Panc1 (cell line): ENCODE results near the gene SLC11A2. TPM values are rescaled to one million over a fixed set of nuclear protein-coding genes. Genes with fewer than 3 reads are reported as not detected.

Source experiments
- ATAC-seq: fragments of 200-7000 bp; cut with Tn5 transposase; 2 replicates; pipeline ENCODE4 v1.9.1; 2020; ENCODE audit warnings: mild to moderate bottlenecking, moderate library complexity
- BruUV-seq: library from RNA; stranded (reverse); fragments of 400-500 nt; replicated peaks from 2 replicates; lab custom pipeline; 2021; lab: Mats Ljungman, UMichigan
- CTCF ChIA-PET: fragments of 300-600 bp; sonication (Branson Sonifier 250); formaldehyde crosslinking; loops from one replicate; lab custom pipeline; 2022; ENCODE audit warnings: antibody characterized with exemption; lab: Charles Lee
- POLR2A ChIA-PET: fragments of 300-600 bp; sonication (Branson Sonifier 250); formaldehyde crosslinking; loops from one replicate; lab custom pipeline; 2022; ENCODE audit warnings: antibody characterized with exemption; lab: Charles Lee
- DNase-seq: peaks from one replicate; pipeline ENCODE4 v3.0.0-alpha.2; 2010; ENCODE audit warnings: low read depth, low spot score
- H3K27ac ChIP-seq: 2 replicates; pipeline ENCODE4 v1.5.1; 2011; ENCODE audit warnings: mild to moderate bottlenecking, low read length, inconsistent platforms
- H3K27me3 ChIP-seq: fragments of 200-500 bp; sonication (Bioruptor generic); 2 replicates; pipeline ENCODE4 v1.6.0; 2014; ENCODE audit warnings: low read length, inconsistent platforms; ENCODE audit not compliant: control insufficient read depth, insufficient read depth
- H3K36me3 ChIP-seq: fragments of 200-500 bp; sonication (Bioruptor generic); 2 replicates; pipeline ENCODE4 v1.5.1; 2014; ENCODE audit warnings: inconsistent platforms, mild to moderate bottlenecking, low read length, moderate library complexity; ENCODE audit not compliant: control insufficient read depth, insufficient read depth
- H3K4me1 ChIP-seq: 2 replicates; pipeline ENCODE4 v1.5.1; 2011; ENCODE audit warnings: inconsistent platforms, mild to moderate bottlenecking, low read length, moderate library complexity; ENCODE audit not compliant: control insufficient read depth, insufficient read depth
- H3K4me3 ChIP-seq, 2 experiments: 2 replicates each; pipeline ENCODE4 v1.5.1; 2011 to 2012; ENCODE audit warnings: low read depth in 2 of 2, low read length in 2 of 2, mild to moderate bottlenecking in 2 of 2, inconsistent platforms in 1 of 2, moderate library complexity in 1 of 2
- H3K9me3 ChIP-seq: fragments of 200-500 bp; sonication (Bioruptor generic); 2 replicates; pipeline ENCODE4 v1.5.1; 2014; ENCODE audit warnings: low read depth, mild to moderate bottlenecking, inconsistent platforms, low read length, moderate library complexity; ENCODE audit not compliant: control insufficient read depth, insufficient read depth
- POLR2AphosphoS5 ChIP-seq: IDR thresholded peaks from 2 replicates; pipeline ENCODE4 v1.6.1; 2012; ENCODE audit warnings: mild to moderate bottlenecking, low read depth, low read length, moderate library complexity
- SIN3A ChIP-seq: IDR thresholded peaks from 2 replicates; pipeline ENCODE4 v1.6.1; 2012; ENCODE audit warnings: low read depth, mild to moderate bottlenecking, low read length, moderate library complexity, borderline replicate concordance; ENCODE audit not compliant: insufficient read depth
- TCF7L2 ChIP-seq: IDR thresholded peaks from 2 replicates; pipeline ENCODE4 v1.6.1; 2011; ENCODE audit warnings: mild to moderate bottlenecking, low read depth, low read length, inconsistent platforms
- in situ Hi-C: cut with HindIII; loops from 2 replicates; pipeline ENCODE4 v1.10.0; 2016; ENCODE audit warnings: low sequenced_read_pairs, low pct_unique_long_range_greater_than_20kb
- intact Hi-C: fragments of 100-400 bp; cut with micrococcal nuclease; formaldehyde crosslinking; loops from one replicate; pipeline ENCODE4 v1.10.0; 2022; ENCODE audit not compliant: unreplicated experiment
- total RNA-seq: library from RNA; stranded (reverse); gene quantifications from one replicate; pipeline ENCODE4 v1.2.1, GENCODE V29; 2021; ENCODE audit not compliant: unreplicated experiment
- TF ChIP-seq, protein P1 (sequence below), 2 experiments: IDR thresholded peaks; 2 replicates each; pipeline ENCODE4 v1.6.1; 2011 to 2012; ENCODE audit warnings: low read depth in 2 of 2, control low read depth in 1 of 2, low read length in 1 of 2, mild to moderate bottlenecking in 1 of 2, moderate library complexity in 1 of 2; ENCODE audit not compliant: insufficient read depth in 1 of 2
- TF ChIP-seq, protein P2 (sequence below): fragments of 450-650 bp; IDR thresholded peaks from 2 replicates; pipeline ENCODE4 v1.5.1; 2017; ENCODE audit warnings: mild to moderate bottlenecking

Gene SLC11A2
- total RNA-seq, 1 experiment from 2014 or later = 59.9 TPM

DNA sequence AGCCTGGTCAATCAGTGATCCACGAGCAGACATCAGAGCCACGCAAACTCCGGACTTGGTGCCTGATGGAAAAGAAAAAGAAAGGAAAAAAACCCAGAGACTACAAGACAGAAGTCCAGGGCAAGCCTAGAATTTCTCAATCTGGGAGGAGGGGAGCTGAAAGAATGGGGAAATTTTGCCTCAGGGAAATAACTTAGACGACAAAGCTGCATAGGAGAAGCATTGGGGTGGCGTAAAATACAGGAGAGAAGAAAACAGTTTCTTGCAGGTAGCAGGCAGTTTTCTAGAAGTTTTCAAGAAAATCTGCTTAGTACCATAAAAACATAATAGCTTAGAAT is 2.6 kb upstream of the SLC11A2 start:
- DNase-seq (no peak), ATAC-seq (no peak)
- no peaks in the 10 kb centered on the region for H3K27me3 ChIP-seq
- intact Hi-C loops (loop anchor here (5.0 kb wide), 1 partner anchor 201 kb away; no protein-coding TSS in a partner anchor), in situ Hi-C loops (no loop called here)
- no peaks in the 10 kb centered on the region for H3K36me3 ChIP-seq
- peak overlapping the region in 1 of 2 experiments; percentile 33; a peak in 2 of 4 replicates for H3K4me3 ChIP-seq
- peak overlapping the region; percentile 36; the same call in 1 of the 2 replicates for H3K27ac ChIP-seq
- TF ChIP-seq SIN3A (no peak), TCF7L2 (no peak), POLR2AphosphoS5 (no peak)
- TF ChIP-seq, protein P1, sequence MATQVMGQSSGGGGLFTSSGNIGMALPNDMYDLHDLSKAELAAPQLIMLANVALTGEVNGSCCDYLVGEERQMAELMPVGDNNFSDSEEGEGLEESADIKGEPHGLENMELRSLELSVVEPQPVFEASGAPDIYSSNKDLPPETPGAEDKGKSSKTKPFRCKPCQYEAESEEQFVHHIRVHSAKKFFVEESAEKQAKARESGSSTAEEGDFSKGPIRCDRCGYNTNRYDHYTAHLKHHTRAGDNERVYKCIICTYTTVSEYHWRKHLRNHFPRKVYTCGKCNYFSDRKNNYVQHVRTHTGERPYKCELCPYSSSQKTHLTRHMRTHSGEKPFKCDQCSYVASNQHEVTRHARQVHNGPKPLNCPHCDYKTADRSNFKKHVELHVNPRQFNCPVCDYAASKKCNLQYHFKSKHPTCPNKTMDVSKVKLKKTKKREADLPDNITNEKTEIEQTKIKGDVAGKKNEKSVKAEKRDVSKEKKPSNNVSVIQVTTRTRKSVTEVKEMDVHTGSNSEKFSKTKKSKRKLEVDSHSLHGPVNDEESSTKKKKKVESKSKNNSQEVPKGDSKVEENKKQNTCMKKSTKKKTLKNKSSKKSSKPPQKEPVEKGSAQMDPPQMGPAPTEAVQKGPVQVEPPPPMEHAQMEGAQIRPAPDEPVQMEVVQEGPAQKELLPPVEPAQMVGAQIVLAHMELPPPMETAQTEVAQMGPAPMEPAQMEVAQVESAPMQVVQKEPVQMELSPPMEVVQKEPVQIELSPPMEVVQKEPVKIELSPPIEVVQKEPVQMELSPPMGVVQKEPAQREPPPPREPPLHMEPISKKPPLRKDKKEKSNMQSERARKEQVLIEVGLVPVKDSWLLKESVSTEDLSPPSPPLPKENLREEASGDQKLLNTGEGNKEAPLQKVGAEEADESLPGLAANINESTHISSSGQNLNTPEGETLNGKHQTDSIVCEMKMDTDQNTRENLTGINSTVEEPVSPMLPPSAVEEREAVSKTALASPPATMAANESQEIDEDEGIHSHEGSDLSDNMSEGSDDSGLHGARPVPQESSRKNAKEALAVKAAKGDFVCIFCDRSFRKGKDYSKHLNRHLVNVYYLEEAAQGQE (IDR thresholded peaks at IDR 0.05; ENCODE audit: insufficient read depth in 1 of 2, low read depth in 2 of 2, low read length in 1 of 2) = no peak
- TF ChIP-seq, protein P2, sequence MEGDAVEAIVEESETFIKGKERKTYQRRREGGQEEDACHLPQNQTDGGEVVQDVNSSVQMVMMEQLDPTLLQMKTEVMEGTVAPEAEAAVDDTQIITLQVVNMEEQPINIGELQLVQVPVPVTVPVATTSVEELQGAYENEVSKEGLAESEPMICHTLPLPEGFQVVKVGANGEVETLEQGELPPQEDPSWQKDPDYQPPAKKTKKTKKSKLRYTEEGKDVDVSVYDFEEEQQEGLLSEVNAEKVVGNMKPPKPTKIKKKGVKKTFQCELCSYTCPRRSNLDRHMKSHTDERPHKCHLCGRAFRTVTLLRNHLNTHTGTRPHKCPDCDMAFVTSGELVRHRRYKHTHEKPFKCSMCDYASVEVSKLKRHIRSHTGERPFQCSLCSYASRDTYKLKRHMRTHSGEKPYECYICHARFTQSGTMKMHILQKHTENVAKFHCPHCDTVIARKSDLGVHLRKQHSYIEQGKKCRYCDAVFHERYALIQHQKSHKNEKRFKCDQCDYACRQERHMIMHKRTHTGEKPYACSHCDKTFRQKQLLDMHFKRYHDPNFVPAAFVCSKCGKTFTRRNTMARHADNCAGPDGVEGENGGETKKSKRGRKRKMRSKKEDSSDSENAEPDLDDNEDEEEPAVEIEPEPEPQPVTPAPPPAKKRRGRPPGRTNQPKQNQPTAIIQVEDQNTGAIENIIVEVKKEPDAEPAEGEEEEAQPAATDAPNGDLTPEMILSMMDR = no peak
- ChIA-PET POLR2A (interaction anchor here (0.5 to 1.0 kb wide), 3 partner anchors 265 to 801 kb away, joined by 3 to 16 read pairs (median 12); no protein-coding TSS in a partner anchor), CTCF (interaction anchor here (1.1 kb wide), 1 partner anchor 203 kb away, joined by 8 read pairs; no protein-coding TSS in a partner anchor)
- BruUV-seq = no TSS peak
- H3K4me1 ChIP-seq = peaks cover 12% of the 10 kb centered on the region
- no peaks in the 10 kb centered on the region for H3K9me3 ChIP-seq

DNA sequence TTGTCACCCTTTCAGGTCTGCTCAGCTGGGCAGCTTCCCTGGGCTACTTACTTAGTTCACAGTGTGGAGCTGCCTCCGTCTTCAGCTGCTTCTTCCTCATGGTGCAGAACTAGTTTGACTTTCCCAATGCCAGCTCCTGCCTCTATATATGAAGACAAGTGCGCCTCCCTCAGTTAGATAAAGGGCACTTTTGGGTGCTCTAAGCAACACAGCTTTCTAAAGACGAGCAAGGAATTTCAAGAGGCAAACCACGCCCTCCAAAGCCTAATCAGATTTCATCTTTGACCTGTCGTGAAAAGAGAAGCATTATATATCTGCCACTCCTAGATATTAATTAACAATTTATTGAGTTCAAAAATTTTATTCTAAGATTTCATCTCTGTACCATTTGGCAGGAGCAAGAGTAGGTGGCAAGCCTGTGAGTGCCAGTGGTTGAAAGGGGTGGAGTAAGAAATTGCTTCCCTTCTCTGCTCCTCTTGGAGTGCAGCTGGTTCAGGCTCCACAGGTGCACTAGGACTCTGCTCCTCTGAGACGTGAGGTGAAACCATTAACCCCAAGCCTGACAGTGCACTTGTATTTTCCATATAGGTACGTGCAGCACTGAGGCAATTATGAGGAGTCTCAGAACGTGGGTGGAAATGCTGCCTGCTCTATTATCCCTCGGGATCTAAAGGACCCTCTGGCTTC is 2.1 kb upstream of the SLC11A2 start:
- Histone ChIP-seq H3K4me3 (peak overlapping the region in 1 of 2 experiments; percentile 33; a peak in 2 of 4 replicates), H3K27ac (peak overlapping the region; percentile 36; the same call in 1 of the 2 replicates), H3K4me1 (peaks cover 17% of the 10 kb centered on the region), H3K9me3 (no peaks in the 10 kb centered on the region), H3K27me3 (no peaks in the 10 kb centered on the region), H3K36me3 (no peaks in the 10 kb centered on the region)
- ATAC-seq = peak; percentile 39; the same call in 1 of the 2 replicates
- CTCF ChIA-PET = interaction anchor here (0.5 to 1.1 kb wide), 5 partner anchors 41 to 525 kb away, joined by 5 to 8 read pairs (median 6); no protein-coding TSS in a partner anchor
- no peak for TF ChIP-seq TCF7L2
- TF ChIP-seq POLR2AphosphoS5 = no peak
- TF ChIP-seq, protein P1 (IDR thresholded peaks at IDR 0.05; ENCODE audit: insufficient read depth in 1 of 2, low read depth in 2 of 2, low read length in 1 of 2) = no peak
- TF ChIP-seq, protein P2 = peak; percentile 75
- no peak for TF ChIP-seq SIN3A
- POLR2A ChIA-PET = interaction anchor here (0.7 to 1.0 kb wide), 2 partner anchors 265 to 632 kb away, joined by 3 read pairs; partner anchors contain the start of gene FAM186A
- peak; percentile 46 for DNase-seq
- intact Hi-C loops = loop anchor here (5.0 kb wide), 1 partner anchor 201 kb away; no protein-coding TSS in a partner anchor
- no TSS peak for BruUV-seq
- in situ Hi-C loops = no loop called here
